AG09319 (cell line): Measurements from ENCODE around the gene DOCK4.

ENCODE experiments used
- DNase-seq: peaks from one replicate; pipeline ENCODE4 v3.0.0-alpha.2; 2010; ENCODE audit warnings: low read depth; ENCODE audit errors: extremely low read depth
- CTCF ChIP-seq: IDR thresholded peaks from 2 replicates; pipeline ENCODE4 v1.5.1; 2011; ENCODE audit warnings: low read depth, mild to moderate bottlenecking, inconsistent platforms, low read length, moderate library complexity

DOCK4 gene

DNA sequence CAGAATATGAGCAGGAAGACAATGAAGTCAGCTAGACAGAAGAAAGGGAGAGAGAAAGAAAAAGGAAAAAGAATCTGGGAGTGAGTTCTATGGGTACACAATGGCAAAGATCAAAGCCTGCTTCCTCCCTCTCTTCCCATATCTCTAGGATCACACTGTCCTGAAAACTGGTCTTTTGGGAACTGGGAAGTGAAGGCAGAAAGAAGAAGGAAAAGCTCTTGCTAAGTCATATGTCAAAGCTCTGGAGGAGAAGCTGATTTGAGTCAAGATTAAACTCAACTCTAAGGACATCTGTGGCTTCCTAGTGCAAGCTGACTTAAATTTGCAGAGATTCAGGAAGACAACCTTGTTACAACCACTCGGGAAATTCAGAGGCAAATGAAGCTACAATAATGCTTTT, 147.5 kb downstream of the DOCK4 start:
- no peak for DNase-seq
- no peak for TF ChIP-seq CTCF

DNA sequence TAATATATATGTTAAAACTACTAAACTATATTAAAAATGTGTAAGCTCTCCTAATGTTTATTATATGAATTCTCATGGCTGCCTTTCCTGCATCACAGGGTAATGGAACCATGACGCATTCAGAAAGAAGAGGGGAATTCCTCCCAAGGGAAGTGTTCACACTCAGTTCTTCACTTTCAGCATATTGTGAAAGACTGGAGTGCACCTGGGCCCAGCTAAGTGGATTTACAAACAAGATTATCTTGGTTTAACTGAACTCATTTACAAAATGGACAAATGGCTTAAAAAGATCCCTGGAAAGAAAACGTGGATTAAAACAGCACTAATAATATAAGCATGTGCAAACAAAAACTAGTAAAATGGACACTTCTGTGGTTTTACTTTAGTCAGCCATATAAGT, 149.8 kb downstream of the DOCK4 start:
- no peak for DNase-seq
- TF ChIP-seq CTCF = no peak

GRCh38 chr7:112053737-112054069, 152.5 kb downstream of the DOCK4 start:
- TF ChIP-seq CTCF = no peak
- DNase-seq = no peak

DNA sequence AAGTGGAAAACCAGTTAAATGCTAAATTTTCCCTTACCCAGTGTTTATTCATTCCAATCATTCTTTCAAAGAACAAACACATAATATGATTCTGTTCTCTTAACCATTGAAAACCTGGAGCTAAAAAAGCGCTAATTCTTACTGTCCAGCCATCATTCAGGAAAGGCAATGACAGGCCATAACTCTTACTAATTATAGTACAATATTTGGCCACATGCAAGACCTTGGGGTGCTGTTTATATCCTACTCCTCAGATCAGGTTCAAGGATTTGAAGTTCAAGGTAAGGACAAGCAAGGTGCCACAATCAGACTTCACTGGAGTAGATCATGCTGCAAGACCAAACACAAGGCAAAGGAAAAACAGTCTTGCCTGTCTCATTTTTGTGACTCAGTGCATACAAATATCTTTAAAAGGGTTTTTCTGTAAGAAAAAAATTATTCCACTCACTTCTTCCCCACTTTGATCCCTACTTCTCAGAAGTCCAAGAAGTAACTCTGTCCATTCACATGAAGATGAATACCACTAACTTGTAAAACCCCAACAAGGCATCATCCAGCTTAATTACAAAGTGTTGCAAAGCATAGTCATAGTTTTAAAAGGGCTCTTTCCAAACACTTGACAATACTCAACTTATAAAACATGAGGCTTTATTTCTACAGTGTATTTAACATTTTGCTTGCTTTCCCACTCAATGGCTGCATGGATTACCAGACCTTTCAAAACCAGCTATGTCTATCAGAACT, 153.0 kb downstream of the DOCK4 start:
- no peak for DNase-seq
- no peak for TF ChIP-seq CTCF

DNA sequence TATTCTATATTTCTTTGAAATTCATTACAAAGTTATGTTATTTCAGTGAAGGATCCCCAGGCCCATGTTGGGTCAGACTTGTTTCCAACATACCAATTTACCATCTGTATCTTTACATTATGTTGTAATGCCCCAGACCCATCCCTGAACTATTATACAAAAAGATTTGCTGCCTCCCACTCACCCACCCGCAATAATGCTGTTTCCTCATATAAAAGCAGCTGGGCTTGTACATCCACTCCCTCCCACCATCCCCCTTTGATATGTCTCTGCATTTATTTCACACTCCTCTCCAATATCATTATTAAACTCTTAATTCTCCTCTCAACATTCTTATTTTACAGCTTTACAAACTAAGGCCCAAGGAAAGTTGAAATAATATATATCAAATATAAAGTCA, 153.7 kb downstream of the DOCK4 start:
- DNase-seq = no peak
- TF ChIP-seq CTCF = no peak

GRCh38 chr7:112050250-112050881, 155.8 kb downstream of the DOCK4 start:
- no peak for TF ChIP-seq CTCF
- DNase-seq = no peak

DNA sequence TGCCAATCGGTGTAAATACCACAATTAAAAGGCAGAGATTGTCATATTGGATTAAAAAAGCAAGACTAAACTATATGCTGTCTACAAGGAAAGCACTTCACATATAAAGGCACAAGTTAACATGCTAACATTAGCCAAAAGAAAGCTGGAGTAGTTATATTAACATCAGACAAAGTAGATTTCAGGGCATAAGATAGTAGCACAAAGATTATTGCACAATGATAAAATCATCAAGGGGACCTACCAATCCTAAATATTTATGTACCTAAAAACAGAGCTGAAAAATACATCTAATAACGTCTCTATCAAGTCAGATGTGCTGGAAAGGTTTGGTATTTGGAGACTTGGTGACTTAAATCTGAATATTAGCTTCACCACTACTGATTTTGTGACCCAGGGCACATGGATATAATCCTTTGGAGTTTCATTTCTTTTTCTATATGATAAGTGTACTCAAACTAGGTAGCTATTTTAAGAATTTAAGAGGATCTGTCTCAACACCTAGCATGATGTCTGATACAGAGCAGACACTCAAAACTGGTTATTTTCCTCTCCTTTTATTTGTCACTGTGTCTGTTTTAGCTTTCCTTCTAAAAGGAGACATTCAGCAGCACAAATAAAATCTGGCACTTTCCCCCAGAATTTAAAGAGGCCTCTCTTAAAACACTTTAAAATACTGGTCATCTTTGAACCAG, 156.5 kb downstream of the DOCK4 start:
- DNase-seq = no peak
- no peak for TF ChIP-seq CTCF
